OCI-LY7 (cell line): ENCODE measurements around the gene PVALEF. TPM values are rescaled to one million over a fixed set of nuclear protein-coding genes. Genes with fewer than 3 reads are reported as not detected.

ENCODE experiments used
- BruUV-seq: library from RNA; stranded (reverse); fragments of 400-500 nt; replicated peaks from 2 replicates; lab custom pipeline; 2021; lab: Mats Ljungman, UMichigan
- CTCF ChIA-PET: fragments of 300-600 bp; sonication (Branson Sonifier 250); formaldehyde crosslinking; loops from one replicate; lab custom pipeline; 2022; ENCODE audit warnings: antibody characterized with exemption; ENCODE audit not compliant: unreplicated experiment; lab: Charles Lee
- POLR2A ChIA-PET: fragments of 300-600 bp; sonication (Branson Sonifier 250); formaldehyde crosslinking; loops from one replicate; lab custom pipeline; 2022; ENCODE audit warnings: antibody characterized with exemption; lab: Charles Lee
- DNase-seq: peaks from one replicate; pipeline ENCODE4 v3.0.0-alpha.2; 2015; ENCODE audit warnings: low spot score
- H2AFZ ChIP-seq: fragments of 200-600 bp; sonication (generic), shearing (Covaris generic); 2 replicates; pipeline ENCODE4 v1.6.1; 2014; ENCODE audit warnings: mild to moderate bottlenecking, antibody characterized with exemption, low read length, moderate library complexity
- H3K27ac ChIP-seq: fragments of 200-600 bp; sonication (generic); 2 replicates; pipeline ENCODE4 v1.5.1; 2014; ENCODE audit warnings: mixed run types, low read depth, mild to moderate bottlenecking, moderate library complexity, low read length, inconsistent platforms; ENCODE audit not compliant: poor library complexity, severe bottlenecking
- H3K36me3 ChIP-seq: fragments of 200-600 bp; sonication (generic); 2 replicates; pipeline ENCODE4 v1.6.1; 2014; ENCODE audit warnings: mild to moderate bottlenecking, antibody characterized with exemption, low read length, moderate library complexity, mixed read lengths; ENCODE audit not compliant: insufficient read depth
- H3K4me1 ChIP-seq: fragments of 200-600 bp; sonication (generic); 2 replicates; pipeline ENCODE4 v1.5.1; 2014; ENCODE audit warnings: mild to moderate bottlenecking, low read length; ENCODE audit not compliant: insufficient read depth, poor library complexity, severe bottlenecking
- H3K4me2 ChIP-seq: fragments of 200-600 bp; sonication (generic); 2 replicates; pipeline ENCODE4 v1.6.1; 2014; ENCODE audit warnings: mild to moderate bottlenecking, low read length
- H3K4me3 ChIP-seq: fragments of 200-600 bp; sonication (generic); 2 replicates; pipeline ENCODE4 v1.5.1; 2014; ENCODE audit warnings: mild to moderate bottlenecking, low read depth, low read length; ENCODE audit not compliant: poor library complexity, severe bottlenecking
- H3K79me2 ChIP-seq: fragments of 200-600 bp; sonication (generic); 2 replicates; pipeline ENCODE4 v1.6.1; 2016; ENCODE audit warnings: low read depth, mild to moderate bottlenecking, low read length, moderate library complexity, mixed read lengths; ENCODE audit not compliant: insufficient read depth
- H3K9me2 ChIP-seq: fragments of 200-600 bp; sonication (generic); 2 replicates; pipeline ENCODE4 v1.6.1; 2016; ENCODE audit warnings: mild to moderate bottlenecking, low read length, mixed read lengths; ENCODE audit not compliant: insufficient read depth
- H3K9me3 ChIP-seq: fragments of 200-600 bp; sonication (generic); 2 replicates; pipeline ENCODE4 v1.6.1; 2014; ENCODE audit warnings: mild to moderate bottlenecking, mixed run types, low read length, mixed read lengths
- H4K20me1 ChIP-seq: fragments of 200-600 bp; sonication (generic); 2 replicates; pipeline ENCODE4 v1.6.1; 2014; ENCODE audit warnings: mild to moderate bottlenecking, antibody characterized with exemption, low read length, moderate library complexity, mixed read lengths; ENCODE audit not compliant: insufficient read depth
- EZH2phosphoT487 ChIP-seq: fragments of 200-600 bp; sonication (generic); IDR thresholded peaks from 2 replicates; pipeline ENCODE4 v1.6.1; 2018; ENCODE audit warnings: low read depth, borderline replicate concordance, mild to moderate bottlenecking, mixed run types, antibody characterized with exemption, low read length, moderate library complexity, mixed read lengths
- intact Hi-C: fragments of 100-400 bp; cut with micrococcal nuclease; formaldehyde crosslinking; loops from one replicate; pipeline ENCODE4 v1.10.0; 2022; ENCODE audit not compliant: unreplicated experiment
- total RNA-seq, 2 experiments: library from RNA; depleted of rRNA in 1 of 2; stranded (reverse); fragments of >200 nt in 1 of 2; shearing (Covaris generic) in 1 of 2; gene quantifications; 2 replicates each; pipeline ENCODE4 v1.2.3, GENCODE V29; 2014 to 2022
- TF ChIP-seq, protein P1 (sequence below): fragments of 200-600 bp; sonication (generic); conservative IDR thresholded peaks from 2 replicates; pipeline ENCODE4 v1.5.1; 2014; ENCODE audit warnings: mild to moderate bottlenecking, antibody characterized with exemption, low read length, moderate library complexity, mixed read lengths

PVALEF gene
- total RNA-seq, 2 experiments from 2014 or later, result not detected

DNA sequence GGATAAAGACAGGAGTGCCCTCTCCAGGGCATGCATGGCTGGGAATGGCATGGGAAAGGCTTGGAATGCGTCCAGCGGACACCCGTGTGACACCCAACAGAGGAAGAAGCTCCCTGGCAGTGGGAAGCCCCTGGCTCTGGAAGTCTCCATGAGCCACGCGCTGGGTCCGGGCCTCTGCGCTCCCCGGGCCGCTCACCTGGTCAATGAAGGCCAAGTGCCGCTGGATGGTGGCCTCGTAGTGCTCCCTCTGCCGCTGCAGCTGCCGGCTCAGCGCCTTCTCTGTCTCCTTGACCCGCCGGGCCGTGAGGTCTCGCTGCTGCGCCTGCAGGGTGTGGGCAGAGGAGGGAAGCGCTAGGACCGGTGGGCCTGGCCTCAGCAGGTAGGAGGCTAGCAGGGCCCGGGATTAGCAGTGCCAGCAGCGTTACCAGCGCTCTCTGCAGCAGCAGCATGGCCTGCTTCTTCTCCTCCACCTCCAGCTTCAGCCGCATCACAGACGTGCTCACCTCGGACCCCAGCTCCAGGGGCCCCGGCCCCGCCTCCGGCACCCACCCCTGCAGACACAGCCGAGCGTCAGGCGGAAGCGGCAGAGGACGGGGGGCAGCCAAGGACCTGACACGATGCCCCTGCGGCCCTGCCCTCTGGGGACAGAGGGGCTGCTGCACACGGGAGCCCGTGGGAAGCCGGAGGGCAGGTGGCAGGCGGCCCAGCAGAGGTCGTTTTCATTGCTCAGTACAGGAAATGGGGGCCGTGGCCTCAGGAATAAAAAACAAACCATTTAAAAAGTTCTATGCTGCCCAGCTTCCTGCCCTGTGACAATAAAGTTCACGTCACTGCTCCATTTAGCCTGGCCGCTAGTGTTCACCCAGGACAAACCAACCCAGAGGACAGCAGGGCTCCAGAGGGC lies 31.4 kb downstream of the PVALEF start:
- Histone ChIP-seq H3K4me2 (no peak overlapping the region), H2AFZ (no peak overlapping the region), H4K20me1 (no peaks in the 10 kb centered on the region), H3K9me3 (no peaks in the 10 kb centered on the region), H3K27ac (no peak overlapping the region), H3K4me1 (peaks cover 7% of the 10 kb centered on the region), H3K4me3 (no peak overlapping the region), H3K79me2 (no peaks in the 10 kb centered on the region), H3K9me2 (no peaks in the 10 kb centered on the region), H3K36me3 (peaks cover 16% of the 10 kb centered on the region; the same call in 1 of the 2 replicates)
- no TSS peak for BruUV-seq
- CTCF ChIA-PET, result interaction anchor here (1.0 kb wide), 1 partner anchor 10 kb away, joined by 3 read pairs; no protein-coding TSS in a partner anchor
- no peak for TF ChIP-seq EZH2phosphoT487
- TF ChIP-seq, protein P1, sequence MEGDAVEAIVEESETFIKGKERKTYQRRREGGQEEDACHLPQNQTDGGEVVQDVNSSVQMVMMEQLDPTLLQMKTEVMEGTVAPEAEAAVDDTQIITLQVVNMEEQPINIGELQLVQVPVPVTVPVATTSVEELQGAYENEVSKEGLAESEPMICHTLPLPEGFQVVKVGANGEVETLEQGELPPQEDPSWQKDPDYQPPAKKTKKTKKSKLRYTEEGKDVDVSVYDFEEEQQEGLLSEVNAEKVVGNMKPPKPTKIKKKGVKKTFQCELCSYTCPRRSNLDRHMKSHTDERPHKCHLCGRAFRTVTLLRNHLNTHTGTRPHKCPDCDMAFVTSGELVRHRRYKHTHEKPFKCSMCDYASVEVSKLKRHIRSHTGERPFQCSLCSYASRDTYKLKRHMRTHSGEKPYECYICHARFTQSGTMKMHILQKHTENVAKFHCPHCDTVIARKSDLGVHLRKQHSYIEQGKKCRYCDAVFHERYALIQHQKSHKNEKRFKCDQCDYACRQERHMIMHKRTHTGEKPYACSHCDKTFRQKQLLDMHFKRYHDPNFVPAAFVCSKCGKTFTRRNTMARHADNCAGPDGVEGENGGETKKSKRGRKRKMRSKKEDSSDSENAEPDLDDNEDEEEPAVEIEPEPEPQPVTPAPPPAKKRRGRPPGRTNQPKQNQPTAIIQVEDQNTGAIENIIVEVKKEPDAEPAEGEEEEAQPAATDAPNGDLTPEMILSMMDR, result no peak
- POLR2A ChIA-PET, result no interaction called here
- DNase-seq, result no peak
- intact Hi-C loops, result no loop called here

GRCh38 chr17:81197409-81197795 lies 32.1 kb downstream of the PVALEF start:
- no peak for DNase-seq
- Histone ChIP-seq H4K20me1 (no peaks in the 10 kb centered on the region), H3K9me3 (no peaks in the 10 kb centered on the region), H3K36me3 (peaks cover 16% of the 10 kb centered on the region; the same call in 1 of the 2 replicates), H3K27ac (no peak overlapping the region), H3K9me2 (no peaks in the 10 kb centered on the region), H3K4me3 (no peak overlapping the region), H3K79me2 (no peaks in the 10 kb centered on the region), H3K4me2 (no peak overlapping the region), H2AFZ (no peak overlapping the region), H3K4me1 (peaks cover 7% of the 10 kb centered on the region)
- ChIA-PET POLR2A (no interaction called here), CTCF (no interaction called here)
- TF ChIP-seq, protein P1, result no peak
- TF ChIP-seq EZH2phosphoT487, result no peak
- intact Hi-C loops, result no loop called here
- no TSS peak for BruUV-seq
